Cardiac fibroblast (primary cell): ENCODE data around the gene WDR74.

ENCODE experiments used
- DNase-seq, 2 donors: peaks; one replicate each; pipeline versions ENCODE4 v3.0.0 to v3.0.0-alpha.2; 2010; ENCODE audit warnings: low read depth in 2 of 2
- H3K4me3 ChIP-seq, 2 donors: replicated peaks in 1 of 2; 1 replicate in 1 of 2; 2 replicates in 1 of 2; pipeline ENCODE4 v1.5.1; 2011; ENCODE audit warnings: low read depth in 2 of 2, low read length in 2 of 2, mild to moderate bottlenecking in 2 of 2, moderate library complexity in 1 of 2
- CTCF ChIP-seq: IDR thresholded peaks from one replicate; pipeline ENCODE4 v1.5.1; 2011; ENCODE audit warnings: low read depth, mild to moderate bottlenecking, low read length, inconsistent platforms

The WDR74 gene

GRCh38 chr11:62853279-62853965 is 14.0 kb upstream of the WDR74 start:
- H3K4me3 ChIP-seq: peak overlapping the region in 1 of 2 donors; percentile 85
- TF ChIP-seq CTCF: no peak

GRCh38 chr11:62852523-62853188 is 13.3 kb upstream of the WDR74 start:
- H3K4me3 ChIP-seq: no peak overlapping the region
- no peak for DNase-seq
- TF ChIP-seq CTCF: no peak

More at GRCh38 chr11:62853279-62853965, 14.0 kb upstream of the WDR74 start:
- no peak for DNase-seq

GRCh38 chr11:62851807-62852522 is 12.6 kb upstream of the WDR74 start:
- no peak overlapping the region for H3K4me3 ChIP-seq
- DNase-seq: no peak
- TF ChIP-seq CTCF: no peak

GRCh38 chr11:62850911-62851806 is 11.8 kb upstream of the WDR74 start:
- no peak for TF ChIP-seq CTCF
- DNase-seq: no peak
- no peak overlapping the region for H3K4me3 ChIP-seq

- no peak for DNase-seq
- no peak overlapping the region for H3K4me3 ChIP-seq
- TF ChIP-seq CTCF: no peak
These were observed 8.5 kb upstream of the WDR74 start for GRCh38 chr11:62847767-62848314.

GRCh38 chr11:62846177-62846576 is 6.8 kb upstream of the WDR74 start:
- TF ChIP-seq CTCF: no peak
- no peak overlapping the region for H3K4me3 ChIP-seq
- DNase-seq: no peak
